ENCODE measurements around the gene GRB10. TPM values are rescaled to one million over a fixed set of nuclear protein-coding genes. Genes with fewer than 3 reads are reported as not detected.

Gene GRB10
- polyA plus RNA-seq, 3 donors: 1.3 to 3.1 (median 1.5) TPM

DNA sequence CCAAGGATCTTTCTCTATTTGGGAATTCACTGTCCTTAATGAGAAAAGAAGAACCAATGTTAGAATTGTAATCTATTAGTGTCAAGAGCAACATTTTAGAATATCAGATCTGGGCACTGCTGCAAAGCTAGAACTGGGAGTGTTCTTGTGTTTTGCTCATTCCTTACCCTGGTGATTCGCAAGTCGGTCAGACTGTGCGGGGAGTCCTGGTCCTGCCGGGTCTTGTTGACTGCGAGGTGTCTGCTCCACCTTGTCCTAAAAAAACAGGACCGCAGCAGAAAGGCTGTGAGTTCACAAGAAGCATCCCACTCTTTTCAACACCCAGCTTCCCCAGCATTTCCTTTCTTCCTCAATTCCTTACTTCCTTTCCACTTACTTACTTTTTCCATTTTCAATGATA, 79.0 kb downstream of the GRB10 start:
- no peaks in the 10 kb centered on the region for H3K9me3 ChIP-seq (replicated peaks in 1 of 2; ENCODE audit: control insufficient read depth in 1 of 2, insufficient read depth in 1 of 2, low read length in 2 of 2)
- no peaks in the 10 kb centered on the region for H3K27me3 ChIP-seq (ENCODE audit: control insufficient read depth in 2 of 2, insufficient read depth in 2 of 2, low read length in 2 of 2)
- H3K9me3 Mint-ChIP-seq: peaks cover 0 to 2% (median 0%) of the 10 kb centered on the region in 7 donors
- H3K36me3 ChIP-seq (replicated peaks in 1 of 2; ENCODE audit: control insufficient read depth in 1 of 2, insufficient read depth in 2 of 2, low read length in 2 of 2): no peaks in the 10 kb centered on the region
- H3K4me1 ChIP-seq (ENCODE audit: control insufficient read depth in 1 of 2, insufficient read depth in 2 of 2, low read length in 2 of 2): no peaks in the 10 kb centered on the region
- H3K9ac ChIP-seq (ENCODE audit: insufficient read depth, low read length, poor library complexity, severe bottlenecking): no peak overlapping the region
- H3K4me3 Mint-ChIP-seq: no peak overlapping the region
- H3K27ac Mint-ChIP-seq: no peak overlapping the region
- no peak overlapping the region for H2AFZ ChIP-seq (ENCODE audit: insufficient read depth, low read depth, low read length, poor library complexity, severe bottlenecking)
- no peaks in the 10 kb centered on the region for H3K4me1 Mint-ChIP-seq
- H4K20me1 ChIP-seq (ENCODE audit: insufficient read depth, low read length): no peaks in the 10 kb centered on the region
- no peak for DNase-seq
- no peak overlapping the region for H3K4me2 ChIP-seq (replicated peaks; ENCODE audit: extremely low read depth, low read length, poor library complexity, severe bottlenecking)
- 100% methylated on average over 2 of the region's 6 CpGs for WGBS (ENCODE audit: insufficient coverage)
- intact Hi-C loops (cut with micrococcal nuclease): no loop called here
- TF ChIP-seq, protein P1, sequence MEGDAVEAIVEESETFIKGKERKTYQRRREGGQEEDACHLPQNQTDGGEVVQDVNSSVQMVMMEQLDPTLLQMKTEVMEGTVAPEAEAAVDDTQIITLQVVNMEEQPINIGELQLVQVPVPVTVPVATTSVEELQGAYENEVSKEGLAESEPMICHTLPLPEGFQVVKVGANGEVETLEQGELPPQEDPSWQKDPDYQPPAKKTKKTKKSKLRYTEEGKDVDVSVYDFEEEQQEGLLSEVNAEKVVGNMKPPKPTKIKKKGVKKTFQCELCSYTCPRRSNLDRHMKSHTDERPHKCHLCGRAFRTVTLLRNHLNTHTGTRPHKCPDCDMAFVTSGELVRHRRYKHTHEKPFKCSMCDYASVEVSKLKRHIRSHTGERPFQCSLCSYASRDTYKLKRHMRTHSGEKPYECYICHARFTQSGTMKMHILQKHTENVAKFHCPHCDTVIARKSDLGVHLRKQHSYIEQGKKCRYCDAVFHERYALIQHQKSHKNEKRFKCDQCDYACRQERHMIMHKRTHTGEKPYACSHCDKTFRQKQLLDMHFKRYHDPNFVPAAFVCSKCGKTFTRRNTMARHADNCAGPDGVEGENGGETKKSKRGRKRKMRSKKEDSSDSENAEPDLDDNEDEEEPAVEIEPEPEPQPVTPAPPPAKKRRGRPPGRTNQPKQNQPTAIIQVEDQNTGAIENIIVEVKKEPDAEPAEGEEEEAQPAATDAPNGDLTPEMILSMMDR (IDR thresholded peaks at IDR 0.05): no peak
- no peak overlapping the region for H3K4me3 ChIP-seq (replicated peaks in 1 of 3; ENCODE audit: low read depth in 2 of 3, low read length in 3 of 3)
- no peaks in the 10 kb centered on the region for H3K79me2 ChIP-seq (ENCODE audit: insufficient read depth, low read length)
- peaks cover 0 to 13% of the 10 kb centered on the region in 2 donors for H3K36me3 Mint-ChIP-seq
- no peaks in the 10 kb centered on the region for H3K27me3 Mint-ChIP-seq (ENCODE audit: low read depth in 3 of 3)
- H3K27ac ChIP-seq (ENCODE audit: low read depth in 1 of 2, low read length in 2 of 2): no peak overlapping the region

DNA sequence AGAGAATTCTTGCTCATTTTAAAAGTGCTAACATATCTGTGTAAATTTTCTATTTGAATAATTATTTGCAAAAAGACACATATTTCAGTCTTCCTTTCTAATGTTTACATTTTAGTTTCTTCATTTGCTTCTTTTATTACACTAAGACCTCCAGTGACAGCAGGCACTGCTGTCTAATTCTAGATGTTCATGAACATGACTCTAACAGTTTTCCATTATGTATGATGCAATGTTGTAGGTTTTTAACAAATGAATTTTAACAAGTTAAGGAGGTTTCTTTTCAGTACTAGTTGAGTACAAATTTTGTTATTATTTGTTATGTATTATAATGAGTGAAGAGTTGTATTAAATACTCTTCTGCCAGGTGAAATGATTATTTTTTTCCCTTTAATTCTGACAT, 83.6 kb downstream of the GRB10 start:
- peaks cover 0 to 6% of the 10 kb centered on the region in 2 donors for H3K4me1 ChIP-seq (ENCODE audit: control insufficient read depth in 1 of 2, insufficient read depth in 2 of 2, low read length in 2 of 2)
- Mint-ChIP-seq H3K4me3 (no peak overlapping the region), H3K4me1 (peaks cover 12% of the 10 kb centered on the region), H3K9me3 (peaks cover 0 to 2% (median 0%) of the 10 kb centered on the region in 7 donors), H3K36me3 (peaks cover 0 to 13% of the 10 kb centered on the region in 2 donors), H3K27ac (no peak overlapping the region), H3K27me3 (ENCODE audit: low read depth in 3 of 3) (no peaks in the 10 kb centered on the region)
- TF ChIP-seq, protein P1 (IDR thresholded peaks at IDR 0.05): no peak
- H2AFZ ChIP-seq (ENCODE audit: insufficient read depth, low read depth, low read length, poor library complexity, severe bottlenecking): no peak overlapping the region
- no peak overlapping the region for H3K27ac ChIP-seq (ENCODE audit: low read depth in 1 of 2, low read length in 2 of 2)
- no peak for DNase-seq
- H3K4me2 ChIP-seq (replicated peaks; ENCODE audit: extremely low read depth, low read length, poor library complexity, severe bottlenecking): no peak overlapping the region
- no peaks in the 10 kb centered on the region for H3K9me3 ChIP-seq (replicated peaks in 1 of 2; ENCODE audit: control insufficient read depth in 1 of 2, insufficient read depth in 1 of 2, low read length in 2 of 2)
- intact Hi-C loops (cut with micrococcal nuclease): no loop called here
- no peak overlapping the region for H3K9ac ChIP-seq (ENCODE audit: insufficient read depth, low read length, poor library complexity, severe bottlenecking)
- H3K79me2 ChIP-seq (ENCODE audit: insufficient read depth, low read length): no peaks in the 10 kb centered on the region
- no peaks in the 10 kb centered on the region for H3K36me3 ChIP-seq (replicated peaks in 1 of 2; ENCODE audit: control insufficient read depth in 1 of 2, insufficient read depth in 2 of 2, low read length in 2 of 2)
- H3K27me3 ChIP-seq (ENCODE audit: control insufficient read depth in 2 of 2, insufficient read depth in 2 of 2, low read length in 2 of 2): no peaks in the 10 kb centered on the region
- no peak overlapping the region for H3K4me3 ChIP-seq (replicated peaks in 1 of 3; ENCODE audit: low read depth in 2 of 3, low read length in 3 of 3)
- H4K20me1 ChIP-seq (ENCODE audit: insufficient read depth, low read length): no peaks in the 10 kb centered on the region

Measured in CD14-positive monocyte (primary cell).